ES-I3 (cell line): ENCODE results near the gene FGFR3.

Experiments used
- H3K36me3 ChIP-seq: 2 replicates; pipeline ENCODE4 v1.6.1; 2013; ENCODE audit warnings: mild to moderate bottlenecking, low read length, control low read depth, moderate library complexity; ENCODE audit not compliant: insufficient read depth
- H3K4me1 ChIP-seq: 2 replicates; pipeline ENCODE4 v1.6.1; 2013; ENCODE audit warnings: mild to moderate bottlenecking, control low read depth, low read length; ENCODE audit not compliant: insufficient read depth
- H3K9ac ChIP-seq: 2 replicates; pipeline ENCODE4 v1.6.1; 2013; ENCODE audit warnings: low read depth, mild to moderate bottlenecking, low read length, moderate library complexity
- H3K9me3 ChIP-seq: 2 replicates; pipeline ENCODE4 v1.6.1; 2013; ENCODE audit warnings: mild to moderate bottlenecking, low read length, moderate library complexity; ENCODE audit not compliant: control insufficient read depth, insufficient read depth

Gene FGFR3

GRCh38 chr4:1751919-1752283 is 41.2 kb upstream of the FGFR3 start:
- no peak overlapping the region for H3K9ac ChIP-seq
- H3K36me3 ChIP-seq: no peaks in the 10 kb centered on the region
- no peaks in the 10 kb centered on the region for H3K9me3 ChIP-seq
- H3K4me1 ChIP-seq: peaks cover 13% of the 10 kb centered on the region

- peaks cover 13% of the 10 kb centered on the region for H3K4me1 ChIP-seq
These were observed 40.6 kb upstream of the FGFR3 start for GRCh38 chr4:1752284-1753041.

GRCh38 chr4:1753294-1753696 is 39.8 kb upstream of the FGFR3 start:
- H3K36me3 ChIP-seq: no peaks in the 10 kb centered on the region
- peaks cover 13% of the 10 kb centered on the region for H3K4me1 ChIP-seq
- no peak overlapping the region for H3K9ac ChIP-seq
- H3K9me3 ChIP-seq: no peaks in the 10 kb centered on the region

More at GRCh38 chr4:1752284-1753041, 40.6 kb upstream of the FGFR3 start:
- no peak overlapping the region for H3K9ac ChIP-seq
- H3K36me3 ChIP-seq: no peaks in the 10 kb centered on the region
- H3K9me3 ChIP-seq: no peaks in the 10 kb centered on the region

- Histone ChIP-seq H3K9ac (no peak overlapping the region), H3K9me3 (no peaks in the 10 kb centered on the region), H3K36me3 (no peaks in the 10 kb centered on the region), H3K4me1 (peaks cover 13% of the 10 kb centered on the region)
These were observed 39.3 kb upstream of the FGFR3 start for GRCh38 chr4:1753697-1754311.

GRCh38 chr4:1754336-1754735 is 38.8 kb upstream of the FGFR3 start:
- H3K9ac ChIP-seq: no peak overlapping the region
- peaks cover 13% of the 10 kb centered on the region for H3K4me1 ChIP-seq
- H3K9me3 ChIP-seq: no peaks in the 10 kb centered on the region

GRCh38 chr4:1755297-1755696 is 37.8 kb upstream of the FGFR3 start:
- Histone ChIP-seq H3K4me1 (peaks cover 19% of the 10 kb centered on the region), H3K36me3 (no peaks in the 10 kb centered on the region), H3K9me3 (no peaks in the 10 kb centered on the region), H3K9ac (no peak overlapping the region)

More at GRCh38 chr4:1754336-1754735, 38.8 kb upstream of the FGFR3 start:
- no peaks in the 10 kb centered on the region for H3K36me3 ChIP-seq

GRCh38 chr4:1756079-1756478 is 37.0 kb upstream of the FGFR3 start:
- Histone ChIP-seq H3K9ac (no peak overlapping the region), H3K36me3 (no peaks in the 10 kb centered on the region), H3K9me3 (no peaks in the 10 kb centered on the region), H3K4me1 (peaks cover 20% of the 10 kb centered on the region)

- Histone ChIP-seq H3K4me1 (peaks cover 15% of the 10 kb centered on the region), H3K9me3 (no peaks in the 10 kb centered on the region), H3K36me3 (no peaks in the 10 kb centered on the region), H3K9ac (no peak overlapping the region)
These were observed 36.0 kb upstream of the FGFR3 start for GRCh38 chr4:1756893-1757779.

GRCh38 chr4:1757836-1758235 is 35.3 kb upstream of the FGFR3 start:
- Histone ChIP-seq H3K9ac (no peak overlapping the region), H3K4me1 (peaks cover 8% of the 10 kb centered on the region; the same call in 1 of the 2 replicates), H3K36me3 (no peaks in the 10 kb centered on the region), H3K9me3 (no peaks in the 10 kb centered on the region)

GRCh38 chr4:1758306-1759121 is 34.6 kb upstream of the FGFR3 start:
- Histone ChIP-seq H3K9me3 (no peaks in the 10 kb centered on the region), H3K4me1 (peaks cover 7% of the 10 kb centered on the region; the same call in 1 of the 2 replicates), H3K9ac (no peak overlapping the region), H3K36me3 (no peaks in the 10 kb centered on the region)

GRCh38 chr4:1759170-1759817 is 33.8 kb upstream of the FGFR3 start:
- Histone ChIP-seq H3K9ac (no peak overlapping the region), H3K9me3 (no peaks in the 10 kb centered on the region), H3K4me1 (peaks cover 7% of the 10 kb centered on the region; the same call in 1 of the 2 replicates), H3K36me3 (no peaks in the 10 kb centered on the region)

- no peak overlapping the region for H3K9ac ChIP-seq
- H3K36me3 ChIP-seq: no peaks in the 10 kb centered on the region
- H3K4me1 ChIP-seq: peaks cover 7% of the 10 kb centered on the region; the same call in 1 of the 2 replicates
- H3K9me3 ChIP-seq: no peaks in the 10 kb centered on the region
These were observed 33.3 kb upstream of the FGFR3 start for GRCh38 chr4:1759818-1760223.

- Histone ChIP-seq H3K36me3 (no peaks in the 10 kb centered on the region), H3K9me3 (no peaks in the 10 kb centered on the region), H3K4me1 (peaks cover 12% of the 10 kb centered on the region; the same call in 1 of the 2 replicates), H3K9ac (no peak overlapping the region)
These were observed 32.5 kb upstream of the FGFR3 start for GRCh38 chr4:1760521-1761071.
